ENCODE measurements around the gene PPIH. TPM values are rescaled to one million over a fixed set of nuclear protein-coding genes. Genes with fewer than 3 reads are reported as not detected.
"Not testable (repeated sequence)": the region's sequence is repeated elsewhere in the genome, so short reads cannot be mapped to it uniquely, and the experiment has no call there.

Gene PPIH
- total RNA-seq, 8 experiments from 2014 or later: 26.7 to 87.0 (median 59.4) TPM

- H3K4me1 ChIP-seq (replicated peaks in 1 of 2); H3K27ac ChIP-seq; ATAC-seq (replicated peaks in 6 of 8); H3K4me3 ChIP-seq; in situ Hi-C loops (cut with MboI; ENCODE audit: low pct_unique_long_range_greater_than_20kb in 2 of 9, low sequenced_read_pairs in 9 of 9, unreplicated experiment in 9 of 9): not testable (repeated sequence)
- 90 to 100% (median 97%) methylated on average over 1 to 2 of the region's 2 CpGs; no CpG with 5 or more reads in 1 of the 10 experiments for WGBS, 10 experiments
These were observed 64.2 kb downstream of the PPIH start for GRCh38 chr1:42722403-42722802.

GRCh38 chr1:42723511-42723910, 65.3 kb downstream of the PPIH start:
- WGBS, 10 experiments: 60 to 100% (median 89%) methylated on average over 1 to 6 of the region's 6 CpGs
- Histone ChIP-seq H3K4me1 (replicated peaks in 1 of 2) (no peaks in the 10 kb centered on the region), H3K27ac (no peak overlapping the region), H3K4me3 (no peak overlapping the region)
- no peak for ATAC-seq (replicated peaks in 6 of 8)
- in situ Hi-C loops (cut with MboI; ENCODE audit: low pct_unique_long_range_greater_than_20kb in 2 of 9, low sequenced_read_pairs in 9 of 9, unreplicated experiment in 9 of 9): no loop called here

- not testable (repeated sequence) for H3K4me3 ChIP-seq; H3K4me1 ChIP-seq (replicated peaks in 1 of 2); ATAC-seq (replicated peaks in 6 of 8); H3K27ac ChIP-seq
- 80 to 100% (median 100%) methylated on average over 1 to 4 of the region's 4 CpGs for WGBS, 10 experiments
- in situ Hi-C loops (cut with MboI; ENCODE audit: low pct_unique_long_range_greater_than_20kb in 2 of 9, low sequenced_read_pairs in 9 of 9, unreplicated experiment in 9 of 9): loop anchor here in 2 of 9 experiments (25.0 kb wide), 2 partner anchors 139 to 389 kb away; partner anchors contain the start of gene FOXJ3 (in 1 of the 2)
These were observed 67.6 kb downstream of the PPIH start for GRCh38 chr1:42725820-42726219.

Other genes starting within 250 kb of the PPIH start
- gene ZMYND12, start 202.4 kb upstream of the PPIH start, total RNA-seq: 1 to 10 TPM in 5 of 8 experiments, under 1 TPM in 2, not detected in 1; 0.71 to 3.5 (median 1.5) TPM
- 10 to 100 TPM; 35.4 to 58.6 (median 52.3) TPM for gene PPCS, start 201.9 kb upstream of the PPIH start, total RNA-seq
- 10 to 100 TPM in 4 of 8 experiments, 1 to 10 TPM in 4; 1.7 to 33.4 (median 10.9) TPM for gene CCDC30, start 195.1 kb upstream of the PPIH start, total RNA-seq
- 1,000 to 10,000 TPM in 5 of 8 experiments, 100 to 1,000 TPM in 3; 743 to 1,979 (median 1,431) TPM for gene YBX1, start 24.0 kb downstream of the PPIH start, total RNA-seq
- gene CLDN19, start 81.8 kb downstream of the PPIH start, total RNA-seq: under 1 TPM in 7 of 8 experiments, not detected in 1; 0.10 to 0.81 (median 0.33) TPM
- 10 to 100 TPM; 22.0 to 68.9 (median 38.1) TPM for gene P3H1, start 108.6 kb downstream of the PPIH start, total RNA-seq
- gene C1orf50, start 108.8 kb downstream of the PPIH start, total RNA-seq: 10 to 100 TPM in 4 of 8 experiments, 1 to 10 TPM in 4; 4.8 to 14.4 (median 10.5) TPM
- 1 to 10 TPM in 3 of 8 experiments, under 1 TPM in 5; 0.10 to 2.3 (median 0.67) TPM for gene TMEM269, start 126.6 kb downstream of the PPIH start, total RNA-seq
- gene ERMAP, start 158.7 kb downstream of the PPIH start, total RNA-seq: 10 to 100 TPM in 4 of 8 experiments, 1 to 10 TPM in 4; 4.3 to 17.2 (median 10.0) TPM
- 100 to 1,000 TPM in 4 of 8 experiments, 10 to 100 TPM in 4; 15.4 to 145 (median 91.8) TPM for gene SVBP, start 159.0 kb downstream of the PPIH start, total RNA-seq
- 10 to 100 TPM; 10.9 to 18.8 (median 15.0) TPM for gene ZNF691, start 188.2 kb downstream of the PPIH start, total RNA-seq